GM10266 (cell line): ENCODE data around the gene CATSPERE.
"Not testable (repeated sequence)": the region's sequence is repeated elsewhere in the genome, so short reads cannot be mapped to it uniquely, and the experiment has no call there.

Experiments
- DNase-seq: peaks from one replicate; pipeline ENCODE4 v3.0.0; 2012; ENCODE audit errors: extremely low spot score
- TF ChIP-seq, protein P1 (sequence below): IDR thresholded peaks from 2 replicates; pipeline ENCODE4 v1.5.1; 2012; ENCODE audit warnings: mild to moderate bottlenecking, low read depth; ENCODE audit not compliant: control insufficient read depth, insufficient read depth; ENCODE audit errors: missing control alignments

Gene CATSPERE

GRCh38 chr1:244655186-244655585 is 194.1 kb downstream of the CATSPERE start:
- TF ChIP-seq, protein P1, sequence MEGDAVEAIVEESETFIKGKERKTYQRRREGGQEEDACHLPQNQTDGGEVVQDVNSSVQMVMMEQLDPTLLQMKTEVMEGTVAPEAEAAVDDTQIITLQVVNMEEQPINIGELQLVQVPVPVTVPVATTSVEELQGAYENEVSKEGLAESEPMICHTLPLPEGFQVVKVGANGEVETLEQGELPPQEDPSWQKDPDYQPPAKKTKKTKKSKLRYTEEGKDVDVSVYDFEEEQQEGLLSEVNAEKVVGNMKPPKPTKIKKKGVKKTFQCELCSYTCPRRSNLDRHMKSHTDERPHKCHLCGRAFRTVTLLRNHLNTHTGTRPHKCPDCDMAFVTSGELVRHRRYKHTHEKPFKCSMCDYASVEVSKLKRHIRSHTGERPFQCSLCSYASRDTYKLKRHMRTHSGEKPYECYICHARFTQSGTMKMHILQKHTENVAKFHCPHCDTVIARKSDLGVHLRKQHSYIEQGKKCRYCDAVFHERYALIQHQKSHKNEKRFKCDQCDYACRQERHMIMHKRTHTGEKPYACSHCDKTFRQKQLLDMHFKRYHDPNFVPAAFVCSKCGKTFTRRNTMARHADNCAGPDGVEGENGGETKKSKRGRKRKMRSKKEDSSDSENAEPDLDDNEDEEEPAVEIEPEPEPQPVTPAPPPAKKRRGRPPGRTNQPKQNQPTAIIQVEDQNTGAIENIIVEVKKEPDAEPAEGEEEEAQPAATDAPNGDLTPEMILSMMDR, result no peak
- DNase-seq, result no peak

DNA sequence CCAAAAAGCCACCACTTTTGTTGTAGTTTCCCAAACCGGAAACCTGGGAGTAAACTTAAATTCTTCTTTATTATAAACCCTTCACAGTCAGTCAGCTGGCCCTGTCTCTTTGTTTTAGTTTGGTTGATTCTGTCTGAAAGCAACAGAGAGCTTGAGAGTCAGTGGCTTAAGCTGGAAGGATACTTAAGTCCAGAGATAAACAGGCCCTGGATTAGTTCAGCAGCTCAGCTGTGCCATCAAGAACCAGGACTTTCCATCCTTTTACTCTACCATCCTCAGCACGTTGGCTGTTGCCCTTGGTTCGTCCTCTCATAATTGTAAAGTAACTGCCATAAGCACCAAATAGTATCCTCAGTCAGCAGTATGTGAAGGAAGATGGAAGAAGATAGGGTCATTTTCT is 196.3 kb downstream of the CATSPERE start:
- TF ChIP-seq, protein P1, result no peak

DNA sequence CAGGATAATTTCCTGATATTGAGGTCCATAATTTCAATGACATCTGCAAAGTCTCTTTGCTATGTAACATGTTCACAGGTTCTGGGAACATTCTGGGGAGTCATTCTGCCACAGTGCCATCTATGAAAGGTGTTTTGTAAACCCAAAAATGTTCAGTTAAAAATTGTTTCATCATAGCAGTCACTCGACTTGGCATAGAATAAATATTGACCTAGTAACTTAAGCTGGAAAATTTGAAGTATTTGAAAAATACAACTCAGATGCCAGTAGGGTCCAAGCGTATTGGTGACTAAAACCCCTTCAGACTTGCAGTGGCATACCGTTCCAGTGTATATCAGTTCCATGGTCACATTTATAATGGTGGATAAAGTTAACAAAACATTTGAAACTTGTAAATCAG is 198.6 kb downstream of the CATSPERE start:
- no peak for DNase-seq
- TF ChIP-seq, protein P1, result no peak

More for the DNA sequence above, 196.3 kb downstream of the CATSPERE start:
- no peak for DNase-seq

- DNase-seq, result no peak
- TF ChIP-seq, protein P1, result no peak
Observed at GRCh38 chr1:244660595-244660994, 199.5 kb downstream of the CATSPERE start.

DNA sequence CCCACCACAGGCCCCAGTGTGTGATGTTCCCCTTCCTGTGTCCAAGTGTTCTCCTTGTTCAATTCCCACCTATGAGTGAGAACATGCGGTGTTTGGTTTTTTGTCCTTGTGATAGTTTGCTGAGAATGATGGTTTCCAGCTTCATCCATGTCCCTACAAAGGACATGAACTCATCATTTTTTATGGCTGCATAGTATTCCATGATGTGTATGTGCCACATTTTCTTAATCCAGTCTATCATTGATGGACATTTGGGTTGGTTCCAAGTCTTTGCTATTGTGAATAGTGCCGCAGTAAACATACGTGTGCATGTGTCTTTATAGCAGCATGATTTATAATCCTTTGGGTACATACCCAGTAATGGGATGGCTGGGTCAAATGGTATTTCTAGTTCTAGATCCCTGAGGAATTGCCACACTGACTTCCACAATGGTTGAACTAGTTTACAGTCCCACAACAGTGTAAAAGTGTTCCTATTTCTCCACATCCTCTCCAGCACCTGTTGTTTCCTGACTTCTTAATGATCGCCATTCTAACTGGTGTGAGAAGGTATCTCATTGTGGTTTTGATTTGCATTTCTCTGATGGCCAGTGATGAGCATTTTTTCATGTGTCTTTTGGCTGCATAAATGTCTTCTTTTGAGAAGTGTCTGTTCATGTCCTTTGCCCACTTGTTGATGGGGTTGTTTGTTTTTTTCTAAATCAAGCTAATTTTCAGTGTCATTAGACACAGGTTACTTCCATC is 200.7 kb downstream of the CATSPERE start:
- DNase-seq, result not testable (repeated sequence)

DNA sequence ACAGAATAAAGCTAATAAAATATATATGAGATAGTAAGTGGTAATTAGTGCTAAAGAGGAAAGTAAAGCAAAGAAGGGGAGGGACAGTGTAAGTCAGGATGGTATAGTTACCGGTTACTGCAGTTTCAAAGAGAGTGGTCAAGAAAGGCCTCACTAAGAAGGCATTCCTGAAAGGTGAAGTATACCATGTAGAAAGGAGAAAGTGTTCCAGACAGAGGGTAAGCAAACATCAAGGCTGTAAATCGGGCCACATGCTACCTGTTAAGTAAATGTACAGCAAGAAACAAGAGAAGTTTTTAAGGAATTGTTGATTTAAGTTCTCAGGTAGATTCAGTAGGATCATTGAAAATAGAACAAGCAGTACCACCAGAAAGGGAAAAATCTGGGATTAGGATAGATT is 201.5 kb downstream of the CATSPERE start:
- no peak for DNase-seq

GRCh38 chr1:244664353-244664752 is 203.3 kb downstream of the CATSPERE start:
- DNase-seq, result no peak
- TF ChIP-seq, protein P1, result no peak

More for the DNA sequence above, 201.5 kb downstream of the CATSPERE start:
- TF ChIP-seq, protein P1, result no peak
